GM18507 (cell line): ENCODE results near the gene HOXD10.

ENCODE experiments used
- DNase-seq: peaks from one replicate; pipeline ENCODE4 v3.0.0; 2011; ENCODE audit warnings: low read depth; ENCODE audit not compliant: insufficient read length; ENCODE audit errors: extremely low spot score
- FAIRE-seq: peaks from 2 replicates; lab custom pipeline; 2011; peaks lifted over from hg19 to GRCh38; lab: Jason Lieb, UNC

HOXD10 gene

DNA sequence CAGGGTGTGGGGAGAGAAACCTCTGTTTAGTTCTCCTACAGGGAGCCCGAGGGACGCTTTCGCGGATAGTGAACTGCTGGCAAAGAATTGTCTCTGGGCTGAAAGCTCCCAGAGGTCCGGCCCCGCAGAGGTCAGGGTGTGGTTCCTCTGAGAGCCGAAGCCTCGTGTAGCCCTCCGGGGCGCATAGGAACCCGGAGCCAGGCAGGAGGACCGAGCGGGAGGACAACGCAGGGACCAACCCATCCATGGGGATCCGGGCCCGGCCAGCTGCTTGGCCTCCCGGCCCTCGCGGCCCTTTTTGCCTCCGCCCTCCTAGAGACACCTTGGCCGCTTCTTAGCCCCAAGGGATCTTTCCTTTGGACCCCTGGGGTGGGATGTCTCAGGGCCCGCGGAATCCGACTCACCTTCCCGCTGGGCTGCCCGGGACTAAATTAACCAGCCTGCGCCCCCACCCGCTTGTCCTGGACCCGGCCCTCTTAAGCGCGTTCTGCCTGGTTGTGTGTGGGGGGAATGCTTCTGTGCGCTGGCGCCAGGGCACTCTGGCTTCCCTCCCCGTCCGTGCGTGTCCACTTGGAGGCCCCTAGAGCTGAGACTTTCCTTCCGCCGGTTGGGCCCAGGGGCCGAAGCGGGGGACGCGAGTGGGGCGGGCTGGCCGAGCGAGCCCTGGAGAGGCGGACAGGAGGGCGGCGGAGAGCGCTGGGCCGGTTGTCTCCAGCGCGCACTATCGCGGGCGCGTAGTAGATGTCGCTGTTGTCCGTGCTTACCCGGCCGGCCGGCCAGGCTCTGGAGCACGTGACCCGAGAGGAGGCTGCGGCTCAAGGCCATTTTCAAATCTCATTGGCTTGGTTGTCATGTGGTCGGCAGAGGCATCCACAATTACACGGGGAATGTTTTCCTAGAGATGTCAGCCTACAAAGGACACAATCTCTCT is at the start of gene HOXD10:
Gene HOXD10 (plus strand): TSS at position 896 of the 931 bp plus-strand sequence. CDS start 56 bp downstream, outside the sequence.
- FAIRE-seq, result no peak
- no peak for DNase-seq

GRCh38 chr2:176067589-176068418 is 48.8 kb upstream of the HOXD10 start:
- no peak for FAIRE-seq

GRCh38 chr2:176068419-176068832 is 48.2 kb upstream of the HOXD10 start:
- FAIRE-seq (no peak), DNase-seq (no peak)

More at GRCh38 chr2:176067589-176068418, 48.8 kb upstream of the HOXD10 start:
- DNase-seq, result no peak

GRCh38 chr2:176071330-176072291 is 45.0 kb upstream of the HOXD10 start:
- DNase-seq (no peak), FAIRE-seq (no peak)

DNA sequence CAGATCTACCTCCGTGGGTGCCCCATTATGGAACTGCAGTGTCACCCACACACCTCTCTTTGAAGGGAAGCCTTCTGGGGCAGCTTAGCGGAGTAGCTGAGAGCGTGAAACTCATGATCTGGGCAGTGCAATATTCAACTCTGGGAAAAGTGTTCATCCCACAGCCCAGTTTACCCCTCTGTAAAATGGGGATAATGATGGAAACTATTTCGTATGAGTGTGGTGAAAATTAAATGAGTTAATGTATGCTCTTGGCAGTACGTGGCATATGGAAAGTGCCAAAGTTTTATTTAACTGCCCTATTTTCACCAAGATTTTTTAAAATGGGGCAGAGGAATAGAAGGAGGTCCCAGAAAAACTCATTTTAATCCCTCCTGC is 44.3 kb upstream of the HOXD10 start:
- FAIRE-seq (no peak), DNase-seq (no peak)

DNA sequence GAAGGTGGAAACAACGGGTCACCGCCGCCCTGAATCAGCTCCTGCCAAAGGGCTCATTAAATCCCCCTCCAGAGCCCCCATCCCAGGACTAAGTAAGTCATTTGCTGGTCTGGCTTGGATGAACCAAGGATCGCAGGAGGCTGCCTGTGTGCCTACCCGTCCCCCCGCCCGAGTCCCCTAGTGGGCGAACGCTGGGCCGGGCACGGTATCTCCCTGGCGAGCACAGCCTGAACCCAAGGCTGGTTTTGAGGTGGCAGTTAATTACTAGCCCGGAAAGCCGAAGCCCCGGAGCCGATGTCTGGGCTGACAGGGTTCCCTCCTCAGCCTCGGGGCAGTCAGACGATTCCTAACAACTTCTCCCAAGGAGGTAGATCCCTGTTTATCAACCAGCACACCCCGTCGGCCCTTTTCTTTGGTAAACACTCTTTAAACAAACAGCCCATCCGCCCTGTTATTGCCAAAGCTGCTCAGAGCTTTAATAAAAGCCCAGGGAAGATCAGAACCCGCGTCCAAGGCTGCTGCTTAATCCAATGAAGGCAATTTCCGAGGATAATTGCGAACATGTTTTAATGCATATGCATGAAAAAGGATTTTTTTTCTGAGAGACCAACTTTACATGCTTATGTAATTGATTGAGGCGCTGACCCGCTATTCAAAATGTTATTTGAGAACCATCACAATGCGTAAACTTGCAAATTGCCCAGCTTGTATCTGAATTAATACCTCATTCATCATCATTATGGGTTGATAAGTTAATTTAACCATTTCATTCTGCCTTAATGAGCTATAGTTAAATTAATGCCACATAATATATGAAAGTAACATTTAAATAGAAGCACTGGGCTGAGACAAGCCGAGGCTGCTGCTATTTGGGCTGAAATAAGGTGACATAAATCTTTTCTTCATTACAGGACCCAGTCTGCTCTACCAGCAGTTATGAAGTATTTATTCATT is 43.4 kb upstream of the HOXD10 start:
- DNase-seq (no peak), FAIRE-seq (no peak)

- no peak for FAIRE-seq
- DNase-seq, result no peak
Measured at GRCh38 chr2:176074919-176075425, 41.6 kb upstream of the HOXD10 start.

GRCh38 chr2:176075481-176075880 is 41.1 kb upstream of the HOXD10 start:
- DNase-seq, result no peak

GRCh38 chr2:176076063-176076462 is 40.5 kb upstream of the HOXD10 start:
- DNase-seq (no peak), FAIRE-seq (no peak)

More at GRCh38 chr2:176075481-176075880, 41.1 kb upstream of the HOXD10 start:
- no peak for FAIRE-seq

DNA sequence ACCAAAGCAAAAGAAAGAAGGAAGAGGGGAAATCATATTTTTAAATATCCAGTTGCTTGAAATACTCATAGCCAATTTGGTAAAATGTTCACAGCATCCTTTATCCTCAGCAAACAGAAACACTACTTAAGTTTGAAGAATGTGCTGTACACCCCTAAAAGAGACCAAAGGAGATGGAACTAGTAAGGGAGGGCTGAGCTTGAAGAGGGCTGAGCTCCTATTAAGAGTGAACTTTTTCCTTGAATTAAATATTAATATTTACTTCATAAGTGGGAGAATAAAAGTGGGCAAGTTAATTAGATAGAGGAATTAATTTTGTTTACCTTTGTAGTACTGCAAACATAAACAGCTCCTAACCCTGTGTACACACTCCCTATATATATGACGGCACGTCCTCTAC is 39.8 kb upstream of the HOXD10 start:
- DNase-seq (no peak), FAIRE-seq (no peak)

DNA sequence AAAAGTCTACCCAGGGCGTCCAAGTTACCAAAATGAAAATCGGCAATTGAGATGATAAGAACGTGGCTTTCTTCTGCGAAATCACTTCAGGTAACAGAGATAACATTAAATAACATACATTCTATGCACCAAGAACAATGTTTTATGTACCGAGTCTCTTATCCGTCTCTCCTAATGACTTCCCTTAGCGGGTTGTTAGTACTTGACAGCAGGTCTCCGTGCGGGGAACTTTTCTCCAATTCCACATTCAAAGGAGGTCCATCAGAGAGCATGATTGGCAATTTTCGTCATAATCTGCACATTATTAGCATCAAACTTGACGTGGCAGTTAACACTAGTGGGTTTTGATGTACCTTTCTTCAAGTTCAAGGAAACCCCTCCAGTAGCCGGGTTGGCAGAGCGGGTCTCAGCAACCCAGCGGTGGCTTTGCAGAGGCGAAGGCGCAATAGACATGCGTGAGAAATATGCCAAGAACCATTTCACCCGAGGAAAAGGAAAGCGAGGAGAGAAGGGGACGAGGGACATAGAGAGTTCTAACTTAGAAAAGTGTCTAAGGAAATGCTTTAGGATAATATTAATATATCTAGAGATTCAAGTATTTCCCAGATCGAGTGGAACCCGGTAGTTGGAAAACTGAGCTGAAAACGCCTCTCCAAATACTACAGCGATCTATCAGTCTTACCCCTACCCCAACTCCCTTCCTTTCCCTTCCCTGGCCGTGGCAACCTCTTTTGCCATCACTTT is 37.9 kb upstream of the HOXD10 start:
- FAIRE-seq, result no peak

DNA sequence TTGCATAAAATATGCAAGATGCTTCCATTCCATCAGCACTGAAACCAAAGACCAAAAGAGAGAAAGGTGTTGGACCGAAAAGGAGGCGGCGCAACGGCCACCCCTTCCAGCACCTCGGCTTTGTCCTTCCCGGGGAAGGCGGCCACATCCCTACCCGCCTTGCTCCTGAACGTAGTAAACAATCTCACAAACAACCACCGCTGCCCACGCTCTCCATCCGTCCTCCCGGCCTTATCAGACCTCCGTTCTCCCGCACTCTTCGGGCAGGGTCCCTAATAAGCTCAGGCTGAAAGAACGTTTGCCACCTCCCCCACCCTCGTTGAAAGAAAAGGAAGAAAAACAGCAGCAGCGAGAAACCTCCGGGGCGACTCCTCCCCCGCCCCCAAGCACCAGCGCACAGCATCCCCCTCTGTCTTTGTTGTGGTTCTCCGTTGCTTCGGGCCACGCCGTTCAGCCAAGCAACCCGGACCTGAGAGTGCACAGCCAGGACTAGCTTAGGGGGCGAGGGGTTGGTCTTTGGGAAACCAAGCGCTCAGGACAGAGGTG is 37.2 kb upstream of the HOXD10 start:
- FAIRE-seq (no peak), DNase-seq (no peak)

More for the DNA sequence above, 37.9 kb upstream of the HOXD10 start:
- no peak for DNase-seq

DNA sequence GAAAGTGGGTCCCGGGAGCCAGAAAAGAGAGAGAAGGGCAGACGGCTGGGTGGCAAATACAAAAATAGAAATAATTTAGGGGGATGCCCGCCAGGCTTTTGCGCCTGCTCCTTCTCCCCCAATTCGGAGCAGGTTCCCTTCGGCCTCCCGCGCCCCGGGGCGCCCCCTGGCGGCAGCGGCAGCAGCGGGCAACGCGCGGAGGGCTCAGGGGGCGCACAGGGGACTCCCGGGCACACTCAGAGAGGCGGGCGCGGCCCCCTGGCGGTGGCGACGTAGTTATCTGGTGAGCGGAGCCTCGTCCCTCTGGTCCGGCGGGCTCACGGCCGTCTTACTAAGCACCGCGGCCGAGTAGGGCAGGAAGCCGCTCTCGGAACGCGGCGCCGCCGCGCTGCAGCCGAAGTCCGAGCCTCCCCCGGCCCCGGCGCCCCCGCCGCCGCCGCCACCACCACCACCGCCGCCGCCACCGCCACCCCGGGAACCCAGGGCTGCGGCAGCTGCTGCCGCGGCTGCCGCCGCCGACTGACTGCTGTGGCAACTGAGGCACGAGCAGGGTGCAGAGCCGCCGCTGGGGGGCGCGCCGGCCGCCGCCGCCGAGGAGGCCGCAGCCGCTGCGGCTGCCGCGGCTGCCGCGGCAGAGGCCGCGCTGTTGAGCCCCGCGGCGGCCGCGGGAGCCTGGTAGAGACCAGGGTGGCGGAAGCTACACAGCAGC is 36.6 kb upstream of the HOXD10 start:
- no peak for DNase-seq
- FAIRE-seq, result no peak

DNA sequence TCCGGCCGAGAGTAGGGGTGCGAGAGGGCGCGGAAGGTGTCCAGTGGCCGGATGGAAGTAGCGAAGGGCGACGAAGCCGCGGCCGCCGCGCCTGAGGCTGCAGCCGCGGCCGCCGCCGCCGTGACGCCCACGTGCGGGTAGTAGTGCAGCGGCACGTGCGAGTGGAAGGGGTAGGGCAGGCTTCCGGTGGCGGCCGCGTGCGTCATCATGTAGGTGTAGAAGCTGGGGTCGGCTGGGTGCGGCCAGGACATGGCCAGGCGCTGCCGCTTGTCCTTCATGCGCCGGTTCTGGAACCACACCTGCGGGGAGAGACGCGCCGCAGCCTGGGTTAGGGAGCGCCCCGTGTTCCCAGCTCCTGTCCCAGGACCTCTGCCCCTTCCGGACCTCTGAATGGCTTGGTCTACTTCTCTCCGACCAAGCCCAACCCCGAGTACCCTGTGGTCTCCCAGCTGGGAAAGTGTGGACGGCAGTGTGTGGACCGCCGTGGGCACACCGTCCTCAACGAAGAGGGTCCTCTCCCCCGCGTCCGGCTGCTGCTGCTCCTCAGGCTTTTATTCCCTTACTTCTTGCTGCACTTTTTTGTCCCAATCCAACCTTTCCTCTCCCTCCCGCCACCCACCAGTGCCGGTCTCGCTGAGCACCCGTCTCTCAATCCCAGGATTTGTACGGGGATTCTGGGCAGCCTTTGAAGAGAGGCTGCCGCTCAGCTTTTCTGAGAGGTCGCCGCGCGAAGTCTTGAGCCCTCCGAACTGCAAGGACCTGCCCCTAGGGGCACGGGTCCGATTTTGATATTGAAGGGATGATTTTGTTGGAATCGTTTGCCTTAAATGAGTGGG is 35.8 kb upstream of the HOXD10 start:
- FAIRE-seq (no peak), DNase-seq (no peak)

DNA sequence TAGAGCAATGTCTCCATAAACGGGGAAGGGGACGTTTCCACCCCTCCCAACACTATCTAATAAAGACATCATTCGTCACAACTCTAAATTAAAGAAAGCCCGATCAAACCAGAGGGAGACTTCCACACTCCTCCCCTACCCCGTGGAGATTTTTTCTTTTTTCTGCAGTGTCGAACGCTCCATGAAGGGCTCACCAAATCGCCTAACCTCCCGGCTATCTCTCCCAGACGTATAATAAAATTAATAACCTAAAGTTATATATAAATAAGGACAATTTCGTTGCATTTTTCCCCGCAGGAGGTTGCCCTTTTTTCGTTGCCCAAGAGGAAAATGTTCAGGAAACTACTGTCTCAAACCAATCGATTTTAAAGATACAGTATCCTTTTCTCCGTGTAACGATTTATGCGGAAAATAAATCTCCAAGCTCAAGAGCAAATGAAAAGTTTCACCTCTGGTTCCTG is 35.2 kb upstream of the HOXD10 start:
- FAIRE-seq, result no peak
- DNase-seq, result no peak
